ENCODE measurements around the gene CLDND2.

DNA sequence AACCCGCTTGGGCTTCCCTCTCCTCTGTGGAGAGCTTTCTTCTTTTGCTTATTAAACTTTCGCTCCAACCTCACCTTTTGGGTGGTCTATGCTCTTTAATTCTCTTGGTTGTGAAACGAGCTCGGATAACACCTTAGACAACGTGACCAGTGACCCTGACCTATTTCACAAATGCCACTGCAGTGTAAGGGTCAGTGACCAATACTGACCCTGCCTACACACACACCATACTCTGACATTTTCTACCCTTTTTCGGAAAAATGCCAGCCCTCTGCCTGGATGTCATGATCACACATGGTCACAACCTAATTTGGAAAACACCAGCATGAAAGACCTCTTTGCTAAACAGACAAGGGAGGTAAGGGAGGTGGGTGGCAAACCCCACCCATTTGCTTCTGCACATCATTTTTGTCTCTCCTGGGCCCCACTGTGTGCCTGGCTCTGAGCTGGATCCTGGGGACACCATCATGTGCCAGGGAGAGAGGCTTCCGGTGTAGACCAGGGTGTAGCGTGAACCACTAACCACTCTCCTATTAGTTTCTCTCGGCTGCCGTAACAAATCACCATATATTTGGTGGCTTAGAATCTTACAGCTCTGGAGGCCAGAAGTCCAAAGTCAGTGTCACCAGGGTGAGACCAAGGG, 12.5 kb downstream of the CLDND2 start:
- TF ChIP-seq POLR2AphosphoS5 (IDR thresholded peaks at IDR 0.05; ENCODE audit: low read depth, low read length) (no peak), GABPA (IDR thresholded peaks at IDR 0.05; ENCODE audit: low read depth) (no peak)
- TF ChIP-seq, protein P1, sequence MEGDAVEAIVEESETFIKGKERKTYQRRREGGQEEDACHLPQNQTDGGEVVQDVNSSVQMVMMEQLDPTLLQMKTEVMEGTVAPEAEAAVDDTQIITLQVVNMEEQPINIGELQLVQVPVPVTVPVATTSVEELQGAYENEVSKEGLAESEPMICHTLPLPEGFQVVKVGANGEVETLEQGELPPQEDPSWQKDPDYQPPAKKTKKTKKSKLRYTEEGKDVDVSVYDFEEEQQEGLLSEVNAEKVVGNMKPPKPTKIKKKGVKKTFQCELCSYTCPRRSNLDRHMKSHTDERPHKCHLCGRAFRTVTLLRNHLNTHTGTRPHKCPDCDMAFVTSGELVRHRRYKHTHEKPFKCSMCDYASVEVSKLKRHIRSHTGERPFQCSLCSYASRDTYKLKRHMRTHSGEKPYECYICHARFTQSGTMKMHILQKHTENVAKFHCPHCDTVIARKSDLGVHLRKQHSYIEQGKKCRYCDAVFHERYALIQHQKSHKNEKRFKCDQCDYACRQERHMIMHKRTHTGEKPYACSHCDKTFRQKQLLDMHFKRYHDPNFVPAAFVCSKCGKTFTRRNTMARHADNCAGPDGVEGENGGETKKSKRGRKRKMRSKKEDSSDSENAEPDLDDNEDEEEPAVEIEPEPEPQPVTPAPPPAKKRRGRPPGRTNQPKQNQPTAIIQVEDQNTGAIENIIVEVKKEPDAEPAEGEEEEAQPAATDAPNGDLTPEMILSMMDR (IDR thresholded peaks at IDR 0.05): no peak
